ENCODE results near the gene IL3. TPM values are rescaled to one million over a fixed set of nuclear protein-coding genes. Genes with fewer than 3 reads are reported as not detected.

The IL3 gene
- total and polyA plus RNA-seq, 11 donors, result not detected

DNA sequence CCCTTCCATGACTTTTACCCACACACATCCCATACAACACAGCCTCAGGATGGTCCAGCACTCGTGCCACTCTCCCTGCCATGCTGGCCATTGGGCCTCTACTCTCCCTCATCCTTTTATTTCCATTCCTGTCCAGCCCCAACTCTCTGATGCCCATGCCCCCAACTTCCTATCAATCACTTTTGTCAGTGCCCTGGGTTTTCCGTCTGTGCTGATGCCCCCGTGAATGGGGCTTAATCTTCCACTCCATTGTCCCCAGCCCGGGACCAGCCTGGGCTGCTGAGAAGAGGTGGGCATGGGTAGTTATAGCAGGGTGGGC is 36.4 kb upstream of the IL3 start:
- ATAC-seq, result no peak
- Histone ChIP-seq H3K27ac (no peak overlapping the region), H3K4me3 (no peak overlapping the region), H3K9me3 (no peaks in the 10 kb centered on the region), H3K4me1 (peaks cover 0 to 7% (median 0%) of the 10 kb centered on the region in 12 donors), H3K27me3 (peaks cover 0 to 10% (median 0%) of the 10 kb centered on the region in 9 donors), H3K36me3 (no peaks in the 10 kb centered on the region)
- no peak for DNase-seq
- intact Hi-C loops (cut with DNase I), result no loop called here
- TF ChIP-seq POLR2A (IDR thresholded peaks at IDR 0.05), result no peak
- TF ChIP-seq, protein P1, sequence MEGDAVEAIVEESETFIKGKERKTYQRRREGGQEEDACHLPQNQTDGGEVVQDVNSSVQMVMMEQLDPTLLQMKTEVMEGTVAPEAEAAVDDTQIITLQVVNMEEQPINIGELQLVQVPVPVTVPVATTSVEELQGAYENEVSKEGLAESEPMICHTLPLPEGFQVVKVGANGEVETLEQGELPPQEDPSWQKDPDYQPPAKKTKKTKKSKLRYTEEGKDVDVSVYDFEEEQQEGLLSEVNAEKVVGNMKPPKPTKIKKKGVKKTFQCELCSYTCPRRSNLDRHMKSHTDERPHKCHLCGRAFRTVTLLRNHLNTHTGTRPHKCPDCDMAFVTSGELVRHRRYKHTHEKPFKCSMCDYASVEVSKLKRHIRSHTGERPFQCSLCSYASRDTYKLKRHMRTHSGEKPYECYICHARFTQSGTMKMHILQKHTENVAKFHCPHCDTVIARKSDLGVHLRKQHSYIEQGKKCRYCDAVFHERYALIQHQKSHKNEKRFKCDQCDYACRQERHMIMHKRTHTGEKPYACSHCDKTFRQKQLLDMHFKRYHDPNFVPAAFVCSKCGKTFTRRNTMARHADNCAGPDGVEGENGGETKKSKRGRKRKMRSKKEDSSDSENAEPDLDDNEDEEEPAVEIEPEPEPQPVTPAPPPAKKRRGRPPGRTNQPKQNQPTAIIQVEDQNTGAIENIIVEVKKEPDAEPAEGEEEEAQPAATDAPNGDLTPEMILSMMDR (IDR thresholded peaks at IDR 0.05), result no peak
- 52 to 84% (median 75%) methylated on average over 4 of the region's 4 CpGs for WGBS, 4 donors

DNA sequence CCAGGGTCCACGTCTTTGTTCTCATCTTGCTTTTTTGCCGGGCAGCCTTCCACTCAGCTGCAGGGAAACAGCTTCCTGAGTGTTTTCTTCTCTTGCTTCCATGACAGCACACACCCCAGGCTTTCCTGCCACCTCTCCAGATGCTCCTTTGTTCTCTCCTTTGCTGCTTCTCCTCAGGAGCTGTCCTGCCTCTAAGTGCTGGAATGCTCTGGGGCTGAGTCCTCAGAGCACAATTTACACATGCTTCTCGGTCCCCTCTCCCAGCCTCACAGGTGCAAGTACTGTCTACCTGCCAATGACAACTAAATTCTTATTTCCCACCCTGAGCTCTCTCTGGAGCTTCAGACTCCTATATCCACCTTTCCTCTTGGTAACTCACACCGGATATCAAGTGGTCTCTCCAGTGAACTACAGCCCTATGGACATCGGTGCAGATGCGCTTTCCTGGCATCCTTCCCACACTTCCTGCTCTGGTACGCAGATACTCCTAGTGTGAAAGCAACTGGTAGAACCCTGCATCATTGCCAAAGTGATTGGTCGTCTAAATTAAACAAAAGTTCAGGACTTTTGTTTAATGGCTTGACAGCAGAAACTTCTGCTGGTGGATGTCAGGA is 35.6 kb upstream of the IL3 start:
- intact Hi-C loops (cut with DNase I), result no loop called here
- ATAC-seq (no peak), DNase-seq (no peak)

DNA sequence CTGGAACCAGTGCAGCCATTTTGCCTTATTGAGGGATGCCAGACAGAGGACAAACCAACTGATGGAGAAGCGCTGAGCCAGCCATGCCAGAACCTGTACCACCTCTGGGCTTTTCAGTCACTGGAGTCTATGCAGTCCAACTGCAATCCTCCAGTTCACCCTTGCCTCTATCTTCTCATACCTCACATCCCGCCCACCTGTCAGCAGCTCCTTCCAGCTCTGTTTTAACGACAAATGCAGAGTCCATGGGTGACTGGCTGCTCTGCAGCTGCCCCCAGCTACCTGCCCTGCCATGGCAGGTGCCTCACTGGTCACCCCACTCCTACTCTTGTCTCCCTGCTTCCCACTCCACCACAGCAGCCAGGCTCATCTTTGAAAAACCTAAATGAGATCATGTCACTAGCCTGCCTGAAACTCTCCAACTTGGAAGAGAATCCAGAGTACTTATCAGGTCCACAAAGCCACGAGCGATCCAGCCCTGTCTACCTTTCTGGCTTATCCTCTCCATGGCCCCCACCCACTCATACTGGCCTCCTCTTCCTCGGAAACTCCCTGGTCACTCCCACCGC is 35.0 kb upstream of the IL3 start:
- DNase-seq (no peak), ATAC-seq (no peak)

More for the DNA sequence above, 35.6 kb upstream of the IL3 start:
- peaks cover 0 to 7% (median 0%) of the 10 kb centered on the region in 9 donors for H3K27me3 ChIP-seq
- no peaks in the 10 kb centered on the region for H3K4me1 ChIP-seq
- no peaks in the 10 kb centered on the region for H3K36me3 ChIP-seq
- H3K27ac ChIP-seq, result no peak overlapping the region
- TF ChIP-seq POLR2A (IDR thresholded peaks at IDR 0.05), result no peak
- TF ChIP-seq, protein P1 (IDR thresholded peaks at IDR 0.05), result no peak
- WGBS, 4 donors, result 57 to 63% (median 61%) methylated on average over 8 of the region's 8 CpGs
- no peak overlapping the region for H3K4me3 ChIP-seq
- H3K9me3 ChIP-seq, result no peaks in the 10 kb centered on the region

DNA sequence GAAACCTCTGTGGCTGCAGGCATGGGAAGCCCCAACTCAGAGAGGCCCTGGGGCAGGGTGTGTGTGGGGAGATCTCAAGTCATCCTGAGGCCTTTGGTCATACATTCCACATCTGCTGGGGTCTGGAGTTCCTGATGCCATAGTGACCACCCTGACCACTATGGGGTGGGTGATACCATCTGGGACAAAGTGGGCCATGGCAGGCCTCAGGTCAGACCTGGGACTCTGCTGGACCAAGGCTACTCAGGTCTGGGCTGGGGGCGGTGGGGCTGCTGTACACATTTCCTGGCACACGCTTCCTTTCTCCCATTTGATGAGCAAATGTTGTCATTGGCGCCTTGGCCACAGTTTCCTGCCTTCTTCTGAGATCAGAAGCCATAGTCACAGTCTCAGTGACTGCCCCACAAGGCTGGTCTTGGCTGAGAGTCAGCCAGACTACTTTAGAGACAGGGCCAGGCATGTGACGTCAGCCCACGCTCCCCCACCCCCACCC is 33.9 kb upstream of the IL3 start:
- H3K27me3 ChIP-seq, result peaks cover 0 to 4% (median 0%) of the 10 kb centered on the region in 9 donors
- TF ChIP-seq, protein P1 (IDR thresholded peaks at IDR 0.05), result no peak
- no peak for TF ChIP-seq POLR2A (IDR thresholded peaks at IDR 0.05)
- DNase-seq, result no peak
- no peak for ATAC-seq
- H3K27ac ChIP-seq, result no peak overlapping the region
- H3K4me1 ChIP-seq, result no peaks in the 10 kb centered on the region
- H3K36me3 ChIP-seq, result no peaks in the 10 kb centered on the region
- WGBS, 4 donors, result 74 to 80% (median 76%) methylated on average over 5 of the region's 5 CpGs
- intact Hi-C loops (cut with DNase I), result no loop called here
- H3K9me3 ChIP-seq, result no peaks in the 10 kb centered on the region
- H3K4me3 ChIP-seq, result no peak overlapping the region

More for the DNA sequence above, 35.0 kb upstream of the IL3 start:
- intact Hi-C loops (cut with DNase I), result no loop called here
- WGBS, 4 donors, result 79 to 80% (median 80%) methylated on average over 7 of the region's 7 CpGs
- H3K9me3 ChIP-seq, result no peaks in the 10 kb centered on the region
- no peak for TF ChIP-seq POLR2A (IDR thresholded peaks at IDR 0.05)
- TF ChIP-seq, protein P1 (IDR thresholded peaks at IDR 0.05), result no peak
- H3K27ac ChIP-seq, result no peak overlapping the region
- H3K4me1 ChIP-seq, result no peaks in the 10 kb centered on the region
- H3K27me3 ChIP-seq, result peaks cover 0 to 7% (median 0%) of the 10 kb centered on the region in 9 donors
- no peak overlapping the region for H3K4me3 ChIP-seq
- H3K36me3 ChIP-seq, result no peaks in the 10 kb centered on the region
